Measurements from ENCODE around the gene AGO1. TPM values are rescaled to one million over a fixed set of nuclear protein-coding genes. Genes with fewer than 3 reads are reported as not detected.

AGO1 gene
- total RNA-seq, 1 experiment from 2014 or later = 36.2 TPM

DNA sequence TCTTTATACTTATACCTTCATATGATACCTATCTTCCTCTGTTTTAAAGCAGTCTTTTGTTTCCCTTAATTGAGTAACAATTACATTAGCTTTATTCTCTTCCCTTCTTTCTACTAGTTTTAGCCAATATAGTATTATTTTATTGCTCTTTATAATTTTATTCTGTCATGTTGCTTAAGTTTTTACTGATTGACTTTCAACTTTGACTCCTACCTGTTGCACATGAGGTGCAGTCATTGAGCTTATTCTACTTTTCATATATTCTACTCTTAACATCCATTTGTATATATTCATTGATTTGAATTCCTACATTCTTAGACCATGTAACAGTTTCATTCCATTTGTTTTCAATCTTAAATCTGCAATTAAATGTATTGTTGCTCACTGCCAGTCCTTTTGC is 97.1 kb downstream of the AGO1 start:
- no peaks in the 10 kb centered on the region for H3K79me2 ChIP-seq (ENCODE audit: insufficient read depth, low read length)
- POLR2A ChIA-PET = no interaction called here
- ATAC-seq (no peak), DNase-seq (ENCODE audit: low read depth, low spot score) (no peak)
- no peaks in the 10 kb centered on the region for H3K4me1 ChIP-seq (ENCODE audit: control insufficient read depth in 1 of 2, insufficient read depth in 2 of 2, low read length in 2 of 2)
- no peaks in the 10 kb centered on the region for H3K9me2 ChIP-seq (ENCODE audit: insufficient read depth)
- CTCF ChIA-PET = no interaction called here
- no peaks in the 10 kb centered on the region for H3K27me3 ChIP-seq (ENCODE audit: insufficient read depth, low read length)
- H3K9me3 ChIP-seq (ENCODE audit: control insufficient read depth in 1 of 2, insufficient read depth in 1 of 2, low read depth in 1 of 2, low read length in 2 of 2) = no peaks in the 10 kb centered on the region
- no peak overlapping the region for H3K4me2 ChIP-seq (ENCODE audit: low read length)
- no peaks in the 10 kb centered on the region for H4K20me1 ChIP-seq (ENCODE audit: insufficient read depth)
- no peak overlapping the region for H3K4me3 ChIP-seq (replicated peaks in 1 of 2; ENCODE audit: low read depth in 1 of 2, low read length in 2 of 2)
- intact Hi-C loops (cut with micrococcal nuclease) = no loop called here
- H3K36me3 ChIP-seq (ENCODE audit: control insufficient read depth in 1 of 2, insufficient read depth in 2 of 2, low read length in 2 of 2) = peaks cover 0 to 2% of the 10 kb centered on the region in 2 experiments; a peak in 1 of 4 replicates
- TF ChIP-seq JUND (IDR thresholded peaks at IDR 0.05) (no peak), SP1 (IDR thresholded peaks at IDR 0.05; ENCODE audit: low read depth) (no peak), TCF7L2 (IDR thresholded peaks at IDR 0.05; ENCODE audit: borderline replicate concordance, extremely low read depth, insufficient read depth, insufficient read length) (no peak), POLR2AphosphoS5 (IDR thresholded peaks at IDR 0.05; ENCODE audit: low read depth, low read length) (no peak), FOSL1 (IDR thresholded peaks at IDR 0.05; ENCODE audit: low read depth) (no peak), EZH2 (IDR thresholded peaks at IDR 0.05) (no peak), ELF1 (IDR thresholded peaks at IDR 0.05; ENCODE audit: borderline replicate concordance, low read depth) (no peak), CTCF (IDR thresholded peaks at IDR 0.05 in 2 of 3, conservative IDR thresholded peaks at IDR 0.05 in 1 of 3; ENCODE audit: borderline replicate concordance in 1 of 3, insufficient read depth in 1 of 3, low read depth in 2 of 3, low read length in 2 of 3) (no peak), CEBPB (IDR thresholded peaks at IDR 0.05; ENCODE audit: low read depth) (no peak), EGR1 (IDR thresholded peaks at IDR 0.05; ENCODE audit: low read depth) (no peak), ZBTB33 (IDR thresholded peaks at IDR 0.05; ENCODE audit: extremely low read depth, insufficient replicate concordance, low read length) (no peak), CBX3 (IDR thresholded peaks at IDR 0.05; ENCODE audit: low read depth) (no peak), POLR2A (IDR thresholded peaks at IDR 0.05; ENCODE audit: borderline replicate concordance, extremely low read depth, insufficient read depth, insufficient read length) (no peak), REST (IDR thresholded peaks at IDR 0.05; ENCODE audit: low read depth) (no peak)
- TF ChIP-seq, protein P1, sequence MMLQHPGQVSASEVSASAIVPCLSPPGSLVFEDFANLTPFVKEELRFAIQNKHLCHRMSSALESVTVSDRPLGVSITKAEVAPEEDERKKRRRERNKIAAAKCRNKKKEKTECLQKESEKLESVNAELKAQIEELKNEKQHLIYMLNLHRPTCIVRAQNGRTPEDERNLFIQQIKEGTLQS (IDR thresholded peaks at IDR 0.05) = no peak
- BruUV-seq (replicated peaks) = no TSS peak
- no peak overlapping the region for H2AFZ ChIP-seq (ENCODE audit: low read depth, low read length, poor library complexity, severe bottlenecking)
- H3K9ac ChIP-seq (ENCODE audit: low read length) = no peak overlapping the region
- RAD21 ChIA-PET (ENCODE audit: low non-redundant PET in 1 of 2, low total read pairs in 2 of 2, uncharacterized antibody in 2 of 2, unreplicated experiment in 2 of 2) = no interaction called here
- no peak overlapping the region for H3K27ac ChIP-seq (ENCODE audit: low read depth, low read length)

All from HCT116 (cell line).